Placental pericyte (primary cell): ENCODE results near the gene CRISPLD2. TPM values are rescaled to one million over a fixed set of nuclear protein-coding genes. Genes with fewer than 3 reads are reported as not detected.

ENCODE experiments used
- total RNA-seq: library from RNA; depleted of rRNA; stranded (reverse); fragments of >200 nt; gene quantifications from 2 replicates; pipeline ENCODE4 v1.2.3, GENCODE V29; 2012

Gene CRISPLD2
- total RNA-seq = 26.9 and 127 TPM in 2 replicates

DNA sequence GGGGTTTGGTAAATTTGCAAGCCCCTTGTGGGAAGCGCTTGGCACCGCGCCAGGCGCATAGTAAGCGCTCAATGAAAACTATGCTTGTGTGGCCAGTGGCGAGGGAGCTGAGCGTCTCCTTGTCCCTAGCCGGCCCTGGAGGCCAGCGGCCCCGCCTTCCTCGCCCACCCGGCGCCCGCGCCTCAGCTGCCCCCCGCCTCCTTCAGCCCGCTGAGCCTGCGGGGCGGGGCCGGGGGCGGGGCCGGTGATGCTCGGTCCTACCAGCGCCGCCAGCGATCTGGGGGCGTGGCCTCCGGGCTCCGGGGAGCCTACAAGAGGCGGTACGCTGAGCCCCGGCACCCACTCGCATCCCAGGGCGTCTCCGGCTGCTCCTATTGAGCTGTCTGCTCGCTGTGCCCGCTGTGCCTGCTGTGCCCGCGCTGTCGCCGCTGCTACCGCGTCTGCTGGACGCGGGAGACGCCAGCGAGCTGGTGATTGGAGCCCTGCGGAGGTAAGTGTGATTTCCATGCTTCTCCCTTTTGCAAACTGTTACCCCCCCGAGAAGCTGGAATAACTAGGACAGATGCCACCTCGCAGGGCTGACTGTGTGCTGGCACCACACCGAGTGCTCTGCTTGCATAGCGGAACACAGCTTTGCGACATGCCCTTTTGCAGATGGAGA, at the start of gene CRISPLD2:
Gene CRISPLD2, plus strand, starts transcription at position 342 of the 661 bp plus-strand sequence. CDS start 18,511 bp downstream, outside the sequence.

Other genes starting within 250 kb of the CRISPLD2 start
- 140 and 373 TPM in 2 replicates for gene COTL1, start 201.9 kb upstream of the CRISPLD2 start, total RNA-seq
- gene KLHL36, start 171.5 kb upstream of the CRISPLD2 start, total RNA-seq = 41.4 and 65.9 TPM in 2 replicates
- gene USP10, start 120.0 kb upstream of the CRISPLD2 start, total RNA-seq = 58.4 and 113 TPM in 2 replicates
- gene ZDHHC7, start 191.6 kb downstream of the CRISPLD2 start, total RNA-seq = 76.6 and 98.9 TPM in 2 replicates
- 7.6 and 9.6 TPM in 2 replicates for gene KIAA0513, start 207.8 kb downstream of the CRISPLD2 start, total RNA-seq